ENCODE results near the gene KRTAP1-1. TPM values are rescaled to one million over a fixed set of nuclear protein-coding genes. Genes with fewer than 3 reads are reported as not detected.
"Not testable (repeated sequence)": the region's sequence is repeated elsewhere in the genome, so short reads cannot be mapped to it uniquely, and the experiment has no call there.

Gene KRTAP1-1
- total and polyA plus RNA-seq, 2 donors (not counting 1 experiment from before 2014, with no cell fraction given) = 0.64 TPM; not detected in 1

DNA sequence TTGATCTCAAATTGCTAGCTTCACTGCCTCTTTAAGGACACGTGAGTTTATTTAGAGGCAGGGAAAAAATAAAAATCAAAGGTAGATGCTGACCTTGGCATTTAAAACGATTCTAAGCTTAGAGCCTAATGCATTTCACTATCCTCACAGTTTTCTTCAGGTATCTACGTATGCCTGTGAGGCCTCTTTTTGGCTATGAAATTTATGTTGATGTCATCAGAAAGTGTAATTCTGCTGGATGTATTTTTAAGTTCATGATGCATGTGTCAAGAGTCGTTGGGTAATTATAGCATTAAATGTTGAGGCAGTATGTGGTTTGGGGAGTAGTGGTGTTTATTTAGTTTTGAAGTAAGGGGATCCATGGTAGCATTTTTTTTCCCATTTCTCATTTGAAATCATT is 37.3 kb downstream of the KRTAP1-1 start:
- Histone ChIP-seq H3K27ac (ENCODE audit: insufficient read depth, low read length) (no peak overlapping the region), H2AFZ (ENCODE audit: low read length) (no peak overlapping the region), H4K20me1 (ENCODE audit: control insufficient read depth, extremely low read depth, insufficient read depth, low read length) (no peaks in the 10 kb centered on the region), H3K4me2 (ENCODE audit: extremely low read depth, insufficient read depth, low read length) (no peak overlapping the region), H3K9ac (ENCODE audit: insufficient read depth, low read length) (no peak overlapping the region), H3K27me3 (ENCODE audit: control insufficient read depth, insufficient read depth, low read length) (no peaks in the 10 kb centered on the region), H3K4me1 (ENCODE audit: control insufficient read depth, extremely low read depth, insufficient read depth, low read length) (no peaks in the 10 kb centered on the region), H3K9me3 (ENCODE audit: control insufficient read depth, insufficient read depth, low read depth, low read length) (no peaks in the 10 kb centered on the region), H3K4me3 (replicated peaks in 1 of 4; ENCODE audit: control extremely low read depth in 1 of 4, insufficient read depth in 1 of 4, low read depth in 3 of 4, low read length in 4 of 4) (no peak overlapping the region), H3K36me3 (ENCODE audit: control insufficient read depth, insufficient read depth, low read length) (no peaks in the 10 kb centered on the region), H3K79me2 (ENCODE audit: control insufficient read depth, insufficient read depth, low read length) (no peaks in the 10 kb centered on the region)
- no peak for DNase-seq (ENCODE audit: low read depth in 2 of 2)
- TF ChIP-seq EZH2 (IDR thresholded peaks at IDR 0.05; ENCODE audit: low read length, missing control alignments) = no peak
- TF ChIP-seq, protein P1, sequence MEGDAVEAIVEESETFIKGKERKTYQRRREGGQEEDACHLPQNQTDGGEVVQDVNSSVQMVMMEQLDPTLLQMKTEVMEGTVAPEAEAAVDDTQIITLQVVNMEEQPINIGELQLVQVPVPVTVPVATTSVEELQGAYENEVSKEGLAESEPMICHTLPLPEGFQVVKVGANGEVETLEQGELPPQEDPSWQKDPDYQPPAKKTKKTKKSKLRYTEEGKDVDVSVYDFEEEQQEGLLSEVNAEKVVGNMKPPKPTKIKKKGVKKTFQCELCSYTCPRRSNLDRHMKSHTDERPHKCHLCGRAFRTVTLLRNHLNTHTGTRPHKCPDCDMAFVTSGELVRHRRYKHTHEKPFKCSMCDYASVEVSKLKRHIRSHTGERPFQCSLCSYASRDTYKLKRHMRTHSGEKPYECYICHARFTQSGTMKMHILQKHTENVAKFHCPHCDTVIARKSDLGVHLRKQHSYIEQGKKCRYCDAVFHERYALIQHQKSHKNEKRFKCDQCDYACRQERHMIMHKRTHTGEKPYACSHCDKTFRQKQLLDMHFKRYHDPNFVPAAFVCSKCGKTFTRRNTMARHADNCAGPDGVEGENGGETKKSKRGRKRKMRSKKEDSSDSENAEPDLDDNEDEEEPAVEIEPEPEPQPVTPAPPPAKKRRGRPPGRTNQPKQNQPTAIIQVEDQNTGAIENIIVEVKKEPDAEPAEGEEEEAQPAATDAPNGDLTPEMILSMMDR (conservative IDR thresholded peaks at IDR 0.05 in 1 of 2, IDR thresholded peaks at IDR 0.05 in 1 of 2; ENCODE audit: low read depth in 1 of 2, low read length in 2 of 2) = no peak

- no peaks in the 10 kb centered on the region for H4K20me1 ChIP-seq (ENCODE audit: control insufficient read depth, extremely low read depth, insufficient read depth, low read length)
- no peaks in the 10 kb centered on the region for H3K79me2 ChIP-seq (ENCODE audit: control insufficient read depth, insufficient read depth, low read length)
- H2AFZ ChIP-seq (ENCODE audit: low read length) = no peak overlapping the region
- no peaks in the 10 kb centered on the region for H3K27me3 ChIP-seq (ENCODE audit: control insufficient read depth, insufficient read depth, low read length)
- peak in 1 of 2 donors; percentile 8 for DNase-seq (ENCODE audit: low read depth in 2 of 2)
- H3K4me2 ChIP-seq (ENCODE audit: extremely low read depth, insufficient read depth, low read length) = no peak overlapping the region
- no peaks in the 10 kb centered on the region for H3K36me3 ChIP-seq (ENCODE audit: control insufficient read depth, insufficient read depth, low read length)
- TF ChIP-seq, protein P1 (conservative IDR thresholded peaks at IDR 0.05 in 1 of 2, IDR thresholded peaks at IDR 0.05 in 1 of 2; ENCODE audit: low read depth in 1 of 2, low read length in 2 of 2) = no peak
- TF ChIP-seq EZH2 (IDR thresholded peaks at IDR 0.05; ENCODE audit: low read length, missing control alignments) = no peak
- H3K9me3 ChIP-seq (ENCODE audit: control insufficient read depth, insufficient read depth, low read depth, low read length) = no peaks in the 10 kb centered on the region
- H3K9ac ChIP-seq (ENCODE audit: insufficient read depth, low read length) = no peak overlapping the region
- H3K27ac ChIP-seq (ENCODE audit: insufficient read depth, low read length) = no peak overlapping the region
- H3K4me1 ChIP-seq (ENCODE audit: control insufficient read depth, extremely low read depth, insufficient read depth, low read length) = no peaks in the 10 kb centered on the region
- H3K4me3 ChIP-seq (replicated peaks in 1 of 4; ENCODE audit: control extremely low read depth in 1 of 4, insufficient read depth in 1 of 4, low read depth in 3 of 4, low read length in 4 of 4) = no peak overlapping the region
Measured at GRCh38 chr17:41002814-41003213, 38.4 kb downstream of the KRTAP1-1 start.

DNA sequence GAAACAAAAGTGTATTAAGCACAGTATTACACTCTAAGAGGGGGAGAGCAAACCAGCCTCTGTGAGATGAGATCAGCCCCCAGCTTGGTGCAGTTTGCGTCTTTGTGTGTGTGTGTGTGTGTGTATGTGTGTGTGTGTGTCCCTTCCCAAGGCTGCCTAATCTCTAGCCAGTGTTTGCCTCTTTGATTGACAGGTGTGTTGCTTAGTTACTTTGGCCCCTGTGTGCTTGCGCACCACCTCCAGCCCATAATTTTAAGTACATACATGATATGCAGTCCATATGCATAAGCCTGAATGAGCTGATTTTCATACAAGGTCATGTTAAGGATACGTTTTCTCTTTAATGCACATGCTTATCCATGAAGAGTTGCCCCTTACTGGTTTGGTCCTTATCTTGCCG is 39.5 kb downstream of the KRTAP1-1 start:
- no peak overlapping the region for H3K4me2 ChIP-seq (ENCODE audit: extremely low read depth, insufficient read depth, low read length)
- no peak for DNase-seq (ENCODE audit: low read depth in 2 of 2)
- no peak overlapping the region for H3K4me3 ChIP-seq (replicated peaks in 1 of 4; ENCODE audit: control extremely low read depth in 1 of 4, insufficient read depth in 1 of 4, low read depth in 3 of 4, low read length in 4 of 4)
- no peak overlapping the region for H3K27ac ChIP-seq (ENCODE audit: insufficient read depth, low read length)
- TF ChIP-seq EZH2 (IDR thresholded peaks at IDR 0.05; ENCODE audit: low read length, missing control alignments) = no peak
- TF ChIP-seq, protein P1 (conservative IDR thresholded peaks at IDR 0.05 in 1 of 2, IDR thresholded peaks at IDR 0.05 in 1 of 2; ENCODE audit: low read depth in 1 of 2, low read length in 2 of 2) = no peak
- no peaks in the 10 kb centered on the region for H3K9me3 ChIP-seq (ENCODE audit: control insufficient read depth, insufficient read depth, low read depth, low read length)
- no peaks in the 10 kb centered on the region for H3K4me1 ChIP-seq (ENCODE audit: control insufficient read depth, extremely low read depth, insufficient read depth, low read length)
- no peak overlapping the region for H2AFZ ChIP-seq (ENCODE audit: low read length)
- no peaks in the 10 kb centered on the region for H4K20me1 ChIP-seq (ENCODE audit: control insufficient read depth, extremely low read depth, insufficient read depth, low read length)
- no peaks in the 10 kb centered on the region for H3K36me3 ChIP-seq (ENCODE audit: control insufficient read depth, insufficient read depth, low read length)
- H3K9ac ChIP-seq (ENCODE audit: insufficient read depth, low read length) = no peak overlapping the region
- H3K27me3 ChIP-seq (ENCODE audit: control insufficient read depth, insufficient read depth, low read length) = no peaks in the 10 kb centered on the region
- H3K79me2 ChIP-seq (ENCODE audit: control insufficient read depth, insufficient read depth, low read length) = no peaks in the 10 kb centered on the region

DNA sequence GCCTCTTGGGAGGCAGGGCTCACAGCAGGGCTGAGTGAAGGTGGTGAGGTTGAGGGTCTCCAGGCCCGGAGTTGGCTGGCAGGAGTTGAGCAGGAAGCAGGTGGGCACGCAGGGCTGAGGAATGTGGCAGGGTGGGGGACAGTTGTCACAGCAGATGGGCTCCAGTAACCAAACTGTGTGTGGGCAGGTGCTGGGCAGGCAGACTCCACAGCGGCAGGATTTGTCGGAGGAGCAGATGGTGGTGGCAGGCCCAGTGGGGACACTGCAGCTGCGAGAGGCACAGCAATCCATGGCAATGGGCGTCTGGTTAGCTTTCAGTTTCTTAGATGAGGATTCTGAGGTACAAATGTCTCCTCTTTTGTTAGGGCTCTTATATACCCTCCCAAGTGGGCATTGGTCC is 41.7 kb downstream of the KRTAP1-1 start, which contains the start of gene KRTAP3-2:
KRTAP3-2 (minus strand) TSS at position 344 of the 400 bp plus-strand sequence; CDS start at position 291, 53 bp downstream.
- H3K9ac ChIP-seq (ENCODE audit: insufficient read depth, low read length); DNase-seq (ENCODE audit: low read depth in 2 of 2); H3K4me3 ChIP-seq (replicated peaks in 1 of 4; ENCODE audit: control extremely low read depth in 1 of 4, insufficient read depth in 1 of 4, low read depth in 3 of 4, low read length in 4 of 4); H4K20me1 ChIP-seq (ENCODE audit: control insufficient read depth, extremely low read depth, insufficient read depth, low read length); H3K4me2 ChIP-seq (ENCODE audit: extremely low read depth, insufficient read depth, low read length); H3K79me2 ChIP-seq (ENCODE audit: control insufficient read depth, insufficient read depth, low read length); H2AFZ ChIP-seq (ENCODE audit: low read length); H3K4me1 ChIP-seq (ENCODE audit: control insufficient read depth, extremely low read depth, insufficient read depth, low read length); H3K36me3 ChIP-seq (ENCODE audit: control insufficient read depth, insufficient read depth, low read length); H3K27ac ChIP-seq (ENCODE audit: insufficient read depth, low read length); H3K27me3 ChIP-seq (ENCODE audit: control insufficient read depth, insufficient read depth, low read length); H3K9me3 ChIP-seq (ENCODE audit: control insufficient read depth, insufficient read depth, low read depth, low read length): not testable (repeated sequence)
